NCI-H526 treated with DMSO at 0.1 percent for 48 hours (cell line): ENCODE measurements around the gene KLHL18.
"Not testable (repeated sequence)": the region's sequence is repeated elsewhere in the genome, so short reads cannot be mapped to it uniquely, and the experiment has no call there.

Experiments used
- DNase-seq: peaks from one replicate; lab custom pipeline; 2025; lab: John Stamatoyannopoulos, UW

KLHL18 gene

DNA sequence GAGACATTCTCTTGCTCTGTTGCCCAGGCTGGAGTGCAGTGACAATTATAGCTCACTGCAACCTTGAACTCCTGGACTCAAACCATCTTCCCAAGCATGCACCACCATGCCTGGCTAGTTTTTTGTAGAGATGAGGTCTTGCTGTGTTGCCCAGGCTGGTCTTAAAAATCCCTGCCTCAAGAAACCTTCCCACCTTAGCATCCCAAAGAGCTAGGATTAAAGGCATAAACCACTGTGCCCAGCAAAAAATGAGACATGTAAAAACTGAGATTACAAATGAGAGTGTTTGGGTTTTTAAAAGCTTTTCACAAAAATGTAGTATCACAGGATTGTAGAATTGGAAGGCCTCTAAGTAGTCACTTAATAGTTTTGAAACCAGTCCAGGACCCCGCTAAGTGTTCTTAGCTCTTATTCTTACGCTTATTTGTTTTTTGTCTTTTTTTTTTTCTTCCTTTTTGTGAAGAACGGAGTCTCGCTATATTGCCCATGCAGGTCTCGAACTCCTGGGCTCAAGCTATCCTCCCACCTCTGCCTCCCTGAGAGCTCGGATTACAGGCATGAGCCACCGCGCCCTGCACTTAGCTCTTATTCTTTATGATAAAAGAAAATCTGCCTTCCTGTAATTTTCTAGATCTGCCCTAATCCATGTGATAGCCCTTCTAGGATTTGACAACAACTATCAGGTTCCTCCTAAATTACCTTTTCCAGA lies 31.5 kb downstream of the KLHL18 start:
- DNase-seq: no peak

GRCh38 chr3:47315069-47315647 lies 32.4 kb downstream of the KLHL18 start:
- DNase-seq: no peak

DNA sequence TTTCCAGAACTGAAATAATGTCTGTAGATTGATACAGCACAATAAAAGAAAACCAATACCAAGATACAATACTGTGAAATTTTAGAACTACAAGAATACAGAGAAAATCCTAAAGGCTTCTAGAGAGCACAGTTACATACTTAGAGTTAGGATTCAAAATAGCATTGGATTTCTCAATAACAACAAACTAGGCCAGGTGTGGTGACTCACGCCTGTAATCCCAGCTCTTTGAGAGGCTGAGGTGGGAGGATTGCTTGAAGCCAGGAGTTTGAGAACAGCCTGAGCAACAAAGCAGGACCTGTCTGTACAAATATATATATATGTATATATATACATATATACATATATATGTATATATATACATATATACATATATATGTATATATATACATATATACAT lies 33.4 kb downstream of the KLHL18 start:
- not testable (repeated sequence) for DNase-seq

DNA sequence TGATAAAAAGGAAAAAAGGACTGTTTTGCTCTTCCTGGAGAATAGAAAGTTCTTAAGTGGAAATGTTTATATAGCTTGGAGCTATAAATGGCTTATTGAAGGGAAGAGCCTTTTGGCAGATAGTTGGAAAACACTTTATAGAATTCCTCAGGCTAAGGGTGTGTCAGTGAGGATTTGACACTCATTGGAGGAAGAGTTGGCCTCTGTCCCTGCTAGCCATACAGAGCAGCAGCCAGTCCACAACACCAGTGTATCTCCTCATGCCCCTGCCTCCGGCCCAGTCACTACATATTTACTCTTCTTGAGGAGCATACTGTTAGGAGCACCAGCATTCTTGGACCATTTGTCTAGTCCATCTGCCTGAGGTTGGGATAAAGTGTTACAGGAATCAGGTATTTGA lies 36.2 kb downstream of the KLHL18 start:
- no peak for DNase-seq

DNA sequence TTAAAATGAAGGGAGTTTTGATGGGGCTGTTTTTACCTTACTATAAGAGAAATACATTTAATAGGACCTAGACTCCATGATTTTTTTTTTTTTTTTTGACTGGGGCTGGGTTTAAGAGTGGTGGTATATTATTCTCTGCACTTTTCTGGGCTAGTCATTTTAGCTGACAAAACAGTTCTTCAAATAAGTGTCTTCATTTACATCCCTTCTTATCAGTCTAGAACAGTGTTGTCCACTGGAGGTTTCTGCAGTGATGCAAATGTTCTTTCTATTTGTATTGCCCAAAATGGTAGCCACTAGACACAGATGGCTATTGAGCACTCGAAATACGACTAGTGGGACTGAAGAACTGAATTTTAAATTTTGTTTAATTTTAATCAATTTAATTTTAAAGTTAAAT lies 37.2 kb downstream of the KLHL18 start:
- DNase-seq: no peak

GRCh38 chr3:47323431-47324277 lies 40.9 kb downstream of the KLHL18 start:
- no peak for DNase-seq

DNA sequence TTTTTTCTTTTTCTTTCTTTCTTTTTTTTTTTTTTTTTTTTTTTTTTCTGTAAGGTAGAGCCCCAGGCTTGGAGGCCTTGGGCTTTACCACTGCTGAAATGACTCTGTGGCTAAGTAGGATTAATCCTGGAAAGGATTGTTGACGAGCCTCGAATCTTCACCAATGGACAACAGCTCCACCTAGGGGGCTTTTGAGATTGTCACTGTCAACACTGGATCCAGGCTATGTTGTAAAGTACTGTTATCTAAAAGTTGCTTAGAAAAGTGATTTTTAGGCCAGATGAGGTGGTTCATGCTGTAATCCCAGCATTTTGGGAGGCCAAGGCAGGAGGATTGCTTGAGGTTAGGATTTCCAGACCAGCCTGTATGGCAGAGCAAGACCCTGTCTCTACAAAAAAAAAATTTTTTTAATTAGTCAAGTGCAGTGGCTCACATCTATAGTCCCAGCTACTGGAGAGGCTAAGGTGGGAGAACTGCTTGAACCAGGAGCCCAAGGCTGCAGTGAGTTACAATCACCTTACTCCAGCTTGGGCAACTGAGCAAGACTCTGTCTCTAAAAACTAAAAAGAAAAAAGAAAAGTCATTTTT lies 41.6 kb downstream of the KLHL18 start:
- peak; percentile 24 for DNase-seq

GRCh38 chr3:47333907-47334306 lies 51.2 kb downstream of the KLHL18 start:
- DNase-seq: no peak

- no peak for DNase-seq
These were observed 54.9 kb downstream of the KLHL18 start for GRCh38 chr3:47337656-47338055.

DNA sequence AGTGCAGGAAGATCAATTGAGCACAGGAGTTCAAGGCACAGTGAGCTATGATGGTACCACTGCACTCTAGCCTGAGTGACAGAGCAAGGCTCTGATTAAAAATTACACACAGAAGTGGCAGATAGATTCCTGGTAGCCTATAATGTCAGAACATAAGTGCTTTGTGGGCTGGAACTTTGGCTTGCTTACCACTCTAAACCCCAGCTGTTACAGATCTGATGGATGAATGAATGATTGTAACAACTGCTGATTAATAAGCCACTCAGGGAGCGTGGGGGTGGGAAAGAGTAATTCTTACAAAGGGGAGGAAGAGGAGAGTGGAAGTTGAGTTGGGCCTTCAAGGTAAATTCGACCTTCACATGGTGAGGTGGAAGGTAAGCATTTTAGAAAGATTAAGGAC lies 57.2 kb downstream of the KLHL18 start:
- no peak for DNase-seq

DNA sequence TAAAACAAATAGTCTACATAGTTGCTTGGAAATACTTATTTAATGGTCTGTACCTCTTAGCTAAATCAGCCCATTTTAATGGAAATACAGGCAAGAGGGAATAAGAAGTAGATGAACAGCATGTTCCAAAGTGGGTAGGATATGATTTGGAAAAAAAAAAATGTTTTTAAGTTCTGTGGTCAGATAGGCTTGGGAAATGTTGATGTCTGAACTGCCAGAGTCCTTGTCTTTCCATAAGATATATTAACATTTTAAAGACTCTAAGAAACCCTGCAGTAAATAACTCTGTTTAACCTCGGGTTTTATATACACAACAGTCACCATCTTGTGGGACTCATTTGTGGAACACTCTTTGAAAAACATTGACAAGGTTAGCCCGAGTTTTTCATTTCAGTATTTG lies 58.1 kb downstream of the KLHL18 start:
- DNase-seq: no peak

DNA sequence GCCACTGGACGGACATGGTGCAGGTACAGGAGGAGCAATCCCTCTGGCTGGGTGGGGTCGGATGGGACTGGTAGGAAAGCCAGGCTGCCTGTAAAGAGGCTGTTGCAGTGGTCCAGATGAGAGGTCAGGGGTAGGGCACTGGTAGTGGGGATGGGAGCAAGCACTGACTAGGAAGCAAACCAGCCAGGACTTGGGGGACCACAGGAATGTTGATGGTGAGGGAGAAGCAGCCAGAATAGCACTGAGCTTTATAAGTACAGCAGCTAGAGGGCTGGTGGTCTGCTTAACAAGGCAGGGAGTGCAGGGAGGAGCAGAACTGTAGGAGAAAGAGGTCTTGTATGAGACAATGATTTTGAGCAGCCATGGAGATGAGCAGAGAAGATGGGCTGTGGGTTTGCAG lies 59.4 kb downstream of the KLHL18 start:
- no peak for DNase-seq

- DNase-seq: no peak
These were observed 60.1 kb downstream of the KLHL18 start for GRCh38 chr3:47342812-47343211.

- DNase-seq: no peak
These were observed 60.8 kb downstream of the KLHL18 start for GRCh38 chr3:47343471-47343971.

DNA sequence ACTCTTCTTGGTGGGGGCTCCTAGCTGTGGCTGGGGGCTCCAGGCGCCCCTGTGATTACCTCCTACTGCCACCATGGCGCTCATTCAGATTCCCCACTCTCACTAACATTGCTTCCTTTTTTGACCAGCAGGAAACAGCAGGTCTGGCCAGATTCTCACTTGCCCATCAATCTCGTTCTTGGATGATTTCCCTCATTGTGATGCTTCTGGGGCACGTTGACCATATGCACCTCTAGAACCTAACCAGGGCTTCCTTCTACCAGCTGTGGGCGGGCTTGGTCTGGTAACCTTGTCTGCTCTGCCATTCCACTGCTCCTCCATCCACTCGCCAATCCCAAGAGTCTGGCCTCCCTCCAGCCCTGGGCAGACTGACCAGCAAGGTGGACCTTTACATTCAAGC lies 62.2 kb downstream of the KLHL18 start:
- no peak for DNase-seq

GRCh38 chr3:47347217-47347801 lies 64.6 kb downstream of the KLHL18 start:
- DNase-seq: no peak

DNA sequence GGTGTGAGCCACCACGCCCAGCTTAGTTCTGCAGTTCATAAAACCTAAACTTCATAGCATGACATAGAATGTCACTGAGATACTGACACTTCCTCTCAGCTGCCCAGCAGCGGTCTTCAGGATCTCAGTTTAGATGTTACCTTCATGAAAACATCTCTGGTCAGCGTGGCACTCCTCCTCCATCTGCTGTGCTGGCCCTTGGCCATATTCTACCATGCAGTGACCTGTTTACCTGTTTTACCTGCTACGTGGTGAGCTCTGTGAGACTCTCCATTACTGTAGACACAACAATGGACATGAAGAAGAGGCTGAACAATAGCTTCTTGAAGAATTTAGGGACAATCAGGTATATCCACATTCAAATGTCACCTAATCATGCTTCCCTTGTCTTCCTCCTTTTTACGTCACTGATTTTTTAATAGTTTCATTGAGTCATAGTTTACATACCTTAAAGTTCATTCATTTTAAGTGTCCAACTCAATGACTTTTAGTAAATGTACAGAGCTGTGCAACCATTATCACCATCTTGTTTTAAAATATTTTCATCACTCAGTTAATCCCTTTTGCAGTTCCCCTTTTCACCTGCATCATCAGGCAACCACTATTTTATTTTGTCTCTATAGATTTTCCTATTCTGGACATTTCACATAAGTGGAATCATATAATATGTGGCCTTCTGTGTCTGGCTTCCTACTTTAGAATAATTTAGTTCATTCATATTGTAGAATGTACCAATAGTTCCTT lies 65.8 kb downstream of the KLHL18 start:
- DNase-seq: no peak

GRCh38 chr3:47355010-47355409 lies 72.3 kb downstream of the KLHL18 start:
- no peak for DNase-seq

- DNase-seq: no peak
These were observed 73.5 kb downstream of the KLHL18 start for GRCh38 chr3:47356201-47356600.

GRCh38 chr3:47359323-47359722 lies 76.6 kb downstream of the KLHL18 start:
- no peak for DNase-seq

- DNase-seq: not testable (repeated sequence)
These were observed 77.4 kb downstream of the KLHL18 start for GRCh38 chr3:47360110-47360517.
